ENCODE measurements around the gene UNC5B.

Gene UNC5B

GRCh38 chr10:71316056-71316785, 103.9 kb downstream of the UNC5B start:
- Histone ChIP-seq H3K4me3 (no peak overlapping the region), H3K9me3 (no peaks in the 10 kb centered on the region), H3K4me1 (no peaks in the 10 kb centered on the region; the same call in none of the 2 replicates), H3K27me3 (ENCODE audit: low read depth) (peaks cover 9% of the 10 kb centered on the region; the same call in 1 of the 2 replicates), H3K36me3 (replicated peaks) (no peaks in the 10 kb centered on the region)
- in situ Hi-C loops (cut with MboI; ENCODE audit: low sequenced_read_pairs) = loop anchor here (10.0 kb wide), 1 partner anchor 1019 kb away; no protein-coding TSS in a partner anchor
- no peak for DNase-seq (ENCODE audit: low spot score in 2 of 2)

- no peaks in the 10 kb centered on the region for H3K36me3 ChIP-seq (replicated peaks)
- no peaks in the 10 kb centered on the region for H3K9me3 ChIP-seq
- peaks cover 5% of the 10 kb centered on the region; the same call in 1 of the 2 replicates for H3K27me3 ChIP-seq (ENCODE audit: low read depth)
- H3K4me3 ChIP-seq = no peak overlapping the region
- DNase-seq (ENCODE audit: low spot score in 2 of 2) = no peak
- in situ Hi-C loops (cut with MboI; ENCODE audit: low sequenced_read_pairs) = loop anchor here (10.0 kb wide), 1 partner anchor 1018 kb away; no protein-coding TSS in a partner anchor
- H3K4me1 ChIP-seq = no peaks in the 10 kb centered on the region; the same call in none of the 2 replicates
These were observed 104.4 kb downstream of the UNC5B start for GRCh38 chr10:71316786-71317160.

- H3K36me3 ChIP-seq (replicated peaks) = no peaks in the 10 kb centered on the region
- no peaks in the 10 kb centered on the region for H3K9me3 ChIP-seq
- no peaks in the 10 kb centered on the region; the same call in none of the 2 replicates for H3K4me1 ChIP-seq
- in situ Hi-C loops (cut with MboI; ENCODE audit: low sequenced_read_pairs) = loop anchor here (10.0 kb wide), 1 partner anchor 1017 kb away; no protein-coding TSS in a partner anchor
- H3K4me3 ChIP-seq = no peak overlapping the region
- H3K27me3 ChIP-seq (ENCODE audit: low read depth) = no peaks in the 10 kb centered on the region
- no peak for DNase-seq (ENCODE audit: low spot score in 2 of 2)
These were observed 105.4 kb downstream of the UNC5B start for GRCh38 chr10:71317739-71318138.

GRCh38 chr10:71319042-71319799, 106.9 kb downstream of the UNC5B start, which contains the start of gene SLC29A3:
TSS of gene SLC29A3 (plus strand) at chr10:71319259. CDS start at chr10:71319310, 51 bp downstream.
- Histone ChIP-seq H3K36me3 (replicated peaks) (0 out of 2 replicates have a peak, but pooled peaks cover 5% of the 10 kb centered on the region), H3K9me3 (no peaks in the 10 kb centered on the region), H3K4me1 (no peaks in the 10 kb centered on the region; the same call in none of the 2 replicates), H3K27me3 (ENCODE audit: low read depth) (no peaks in the 10 kb centered on the region), H3K4me3 (peak within 1 kb of the TSS; percentile 55)
- in situ Hi-C loops (cut with MboI; ENCODE audit: low sequenced_read_pairs) = loop anchor here (10.0 kb wide), 1 partner anchor 1016 kb away; no protein-coding TSS in a partner anchor
- DNase-seq (ENCODE audit: low spot score in 2 of 2) = peak; percentile 82 to 86

- in situ Hi-C loops (cut with MboI; ENCODE audit: low sequenced_read_pairs) = loop anchor here (10.0 kb wide), 1 partner anchor 1015 kb away; no protein-coding TSS in a partner anchor
- Histone ChIP-seq H3K9me3 (no peaks in the 10 kb centered on the region), H3K27me3 (ENCODE audit: low read depth) (no peaks in the 10 kb centered on the region), H3K4me3 (peak overlapping the region; percentile 55), H3K4me1 (no peaks in the 10 kb centered on the region; the same call in none of the 2 replicates), H3K36me3 (replicated peaks) (0 out of 2 replicates have a peak, but pooled peaks cover 5% of the 10 kb centered on the region)
- no peak for DNase-seq (ENCODE audit: low spot score in 2 of 2)
These were observed 107.5 kb downstream of the UNC5B start for GRCh38 chr10:71319800-71320392.

- Histone ChIP-seq H3K4me3 (no peak overlapping the region), H3K36me3 (replicated peaks) (0 out of 2 replicates have a peak, but pooled peaks cover 5% of the 10 kb centered on the region), H3K9me3 (no peaks in the 10 kb centered on the region), H3K27me3 (ENCODE audit: low read depth) (no peaks in the 10 kb centered on the region), H3K4me1 (no peaks in the 10 kb centered on the region; the same call in none of the 2 replicates)
- in situ Hi-C loops (cut with MboI; ENCODE audit: low sequenced_read_pairs) = no loop called here
- no peak for DNase-seq (ENCODE audit: low spot score in 2 of 2)
These were observed 108.2 kb downstream of the UNC5B start for GRCh38 chr10:71320592-71320991.

- 0 out of 2 replicates have a peak, but pooled peaks cover 5% of the 10 kb centered on the region for H3K36me3 ChIP-seq (replicated peaks)
- H3K27me3 ChIP-seq (ENCODE audit: low read depth) = no peaks in the 10 kb centered on the region
- H3K9me3 ChIP-seq = no peaks in the 10 kb centered on the region
- no peak overlapping the region for H3K4me3 ChIP-seq
- in situ Hi-C loops (cut with MboI; ENCODE audit: low sequenced_read_pairs) = no loop called here
- H3K4me1 ChIP-seq = no peaks in the 10 kb centered on the region; the same call in none of the 2 replicates
- no peak for DNase-seq (ENCODE audit: low spot score in 2 of 2)
These were observed 109.0 kb downstream of the UNC5B start for GRCh38 chr10:71321386-71321785.

- in situ Hi-C loops (cut with MboI; ENCODE audit: low sequenced_read_pairs) = no loop called here
- H3K36me3 ChIP-seq (replicated peaks) = 0 out of 2 replicates have a peak, but pooled peaks cover 5% of the 10 kb centered on the region
- DNase-seq (ENCODE audit: low spot score in 2 of 2) = no peak
These were observed 111.0 kb downstream of the UNC5B start for GRCh38 chr10:71323407-71323806.

GRCh38 chr10:71324743-71325142, 112.4 kb downstream of the UNC5B start:
- in situ Hi-C loops (cut with MboI; ENCODE audit: low sequenced_read_pairs) = no loop called here
- Histone ChIP-seq H3K27me3 (ENCODE audit: low read depth) (no peaks in the 10 kb centered on the region), H3K9me3 (no peaks in the 10 kb centered on the region), H3K4me1 (no peaks in the 10 kb centered on the region; the same call in none of the 2 replicates), H3K4me3 (no peak overlapping the region), H3K36me3 (replicated peaks) (0 out of 2 replicates have a peak, but pooled peaks cover 5% of the 10 kb centered on the region)
- DNase-seq (ENCODE audit: low spot score in 2 of 2) = no peak

More at GRCh38 chr10:71323407-71323806, 111.0 kb downstream of the UNC5B start:
- Histone ChIP-seq H3K4me1 (no peaks in the 10 kb centered on the region; the same call in none of the 2 replicates), H3K4me3 (no peak overlapping the region), H3K9me3 (no peaks in the 10 kb centered on the region), H3K27me3 (ENCODE audit: low read depth) (no peaks in the 10 kb centered on the region)

- H3K27me3 ChIP-seq (ENCODE audit: low read depth) = no peaks in the 10 kb centered on the region
- H3K9me3 ChIP-seq = no peaks in the 10 kb centered on the region
- H3K4me3 ChIP-seq = no peak overlapping the region
- no peak for DNase-seq (ENCODE audit: low spot score in 2 of 2)
- in situ Hi-C loops (cut with MboI; ENCODE audit: low sequenced_read_pairs) = no loop called here
- H3K4me1 ChIP-seq = no peaks in the 10 kb centered on the region; the same call in 1 of the 2 replicates
- 0 out of 2 replicates have a peak, but pooled peaks cover 5% of the 10 kb centered on the region for H3K36me3 ChIP-seq (replicated peaks)
These were observed 112.9 kb downstream of the UNC5B start for GRCh38 chr10:71325267-71325666.

GRCh38 chr10:71326464-71326881, 114.1 kb downstream of the UNC5B start:
- 0 out of 2 replicates have a peak, but pooled peaks cover 5% of the 10 kb centered on the region for H3K36me3 ChIP-seq (replicated peaks)
- no peaks in the 10 kb centered on the region for H3K27me3 ChIP-seq (ENCODE audit: low read depth)
- no peak overlapping the region for H3K4me3 ChIP-seq
- no peaks in the 10 kb centered on the region for H3K4me1 ChIP-seq
- no peak for DNase-seq (ENCODE audit: low spot score in 2 of 2)
- in situ Hi-C loops (cut with MboI; ENCODE audit: low sequenced_read_pairs) = no loop called here
- H3K9me3 ChIP-seq = no peaks in the 10 kb centered on the region

GRCh38 chr10:71330789-71331404, 118.5 kb downstream of the UNC5B start:
- Histone ChIP-seq H3K36me3 (replicated peaks) (no peaks in the 10 kb centered on the region), H3K27me3 (ENCODE audit: low read depth) (no peaks in the 10 kb centered on the region), H3K4me3 (no peak overlapping the region), H3K9me3 (no peaks in the 10 kb centered on the region), H3K4me1 (no peaks in the 10 kb centered on the region)
- no peak for DNase-seq (ENCODE audit: low spot score in 2 of 2)
- in situ Hi-C loops (cut with MboI; ENCODE audit: low sequenced_read_pairs) = no loop called here

GRCh38 chr10:71331736-71332135, 119.4 kb downstream of the UNC5B start:
- in situ Hi-C loops (cut with MboI; ENCODE audit: low sequenced_read_pairs) = no loop called here
- Histone ChIP-seq H3K9me3 (no peaks in the 10 kb centered on the region), H3K36me3 (replicated peaks) (no peaks in the 10 kb centered on the region), H3K4me3 (no peak overlapping the region), H3K4me1 (no peaks in the 10 kb centered on the region), H3K27me3 (ENCODE audit: low read depth) (no peaks in the 10 kb centered on the region)
- no peak for DNase-seq (ENCODE audit: low spot score in 2 of 2)

Measured in HAP-1 (cell line).